Stimulated activated CD4-positive, alpha-beta T cell treated with anti-CD3 and anti-CD28 coated beads, Interleukin-15, amount 100 ng/mL, for 48 hours (primary cell): ENCODE data around the gene SLC12A9.
"Not testable (repeated sequence)": the region's sequence is repeated elsewhere in the genome, so short reads cannot be mapped to it uniquely, and the experiment has no call there.

Source experiments
- DNase-seq, 2 donors: peaks; one replicate each; pipeline ENCODE4 v3.0.0-alpha.2; 2020; ENCODE audit warnings: low read depth in 2 of 2

Gene SLC12A9

DNA sequence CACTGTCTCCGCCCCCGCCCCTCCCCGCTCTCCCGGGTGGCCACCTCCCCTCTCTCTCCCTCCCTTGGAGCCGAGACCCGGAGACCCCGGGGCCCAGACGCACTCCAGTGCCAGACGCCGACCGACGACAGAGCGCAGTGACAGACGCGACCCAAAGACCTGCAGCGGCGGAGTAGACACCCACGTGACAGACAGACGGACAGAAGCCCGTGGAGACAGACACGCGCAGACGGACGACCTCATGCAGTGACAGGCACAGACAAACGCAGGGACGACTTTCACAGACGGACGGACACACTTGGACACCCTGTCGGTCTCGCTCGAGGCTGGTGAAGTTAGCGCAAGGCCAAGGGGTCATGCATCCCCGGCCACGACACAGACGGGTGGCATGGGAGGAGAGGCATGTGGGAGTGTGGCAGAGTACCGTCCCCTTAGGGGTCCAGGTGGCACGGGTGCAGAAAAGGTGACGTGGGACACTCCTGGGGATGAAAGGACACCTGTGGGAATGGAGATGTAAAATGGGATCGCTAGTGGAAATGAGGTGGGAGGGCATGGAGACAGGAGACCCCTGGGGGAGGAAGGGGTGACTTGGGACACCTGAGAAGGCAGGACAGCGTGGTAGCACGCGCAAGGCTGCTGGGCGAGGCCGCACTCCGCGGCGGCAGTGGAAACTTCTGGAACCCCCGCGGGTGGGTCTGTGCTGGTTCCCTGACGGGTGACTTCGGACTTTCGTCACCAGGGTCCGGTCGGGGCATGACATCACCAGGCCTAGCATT lies 43.6 kb downstream of the SLC12A9 start:
- no peak for DNase-seq

- DNase-seq = no peak
These were observed 44.5 kb downstream of the SLC12A9 start for GRCh38 chr7:100896732-100897608.

DNA sequence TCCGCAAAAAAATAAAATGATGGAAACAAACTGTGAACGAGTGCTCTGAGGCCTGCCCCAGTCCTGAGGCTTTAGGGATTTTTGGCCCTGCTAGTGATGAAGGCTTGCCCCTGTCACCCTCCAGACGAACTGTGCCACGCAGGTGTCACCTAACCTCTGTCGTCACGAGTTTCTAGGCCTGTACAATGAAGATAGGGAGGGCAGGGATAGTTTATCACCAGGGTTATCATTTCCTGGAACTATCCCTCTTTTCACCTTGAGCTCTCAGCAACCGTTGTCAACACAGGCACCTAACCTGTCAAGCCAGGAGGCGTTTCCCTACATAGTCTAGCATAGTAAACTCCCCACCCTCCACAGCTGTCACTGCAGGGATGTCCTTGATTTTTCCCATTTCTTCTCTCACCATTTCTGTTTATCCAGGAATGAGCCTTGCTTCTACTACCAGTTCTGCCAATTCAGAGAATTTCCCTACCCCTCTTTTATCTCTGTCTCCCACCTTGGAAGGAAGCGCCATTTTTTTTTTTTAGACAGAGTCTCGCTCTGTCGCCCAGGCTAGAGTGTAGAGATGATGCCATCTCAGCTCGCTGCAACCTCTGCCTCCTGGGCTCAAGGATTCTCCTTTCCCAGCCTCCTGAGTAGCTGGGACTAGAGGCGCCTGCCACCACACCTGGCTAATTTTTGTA lies 45.4 kb downstream of the SLC12A9 start:
- DNase-seq = no peak

- no peak for DNase-seq
These were observed 46.9 kb downstream of the SLC12A9 start for GRCh38 chr7:100899432-100899831.

DNA sequence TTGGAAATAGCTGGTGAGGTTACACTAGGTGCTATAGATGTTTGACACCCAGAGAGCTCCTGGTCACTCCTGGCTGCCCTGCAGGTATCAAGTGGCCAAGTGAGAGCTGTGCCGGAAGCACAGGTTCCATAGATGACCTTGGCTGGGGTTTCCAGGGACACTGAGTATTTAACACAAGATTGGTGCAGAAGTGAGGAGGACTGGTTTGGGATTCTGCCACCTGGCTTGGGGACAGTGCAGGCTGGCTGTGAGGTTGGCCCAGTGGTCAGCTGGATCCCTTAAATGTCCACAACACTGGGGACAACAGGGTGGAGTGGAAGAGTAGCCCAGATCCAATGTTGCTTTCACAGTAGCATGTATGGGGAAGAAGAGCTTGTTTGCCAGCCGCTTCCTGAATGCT lies 48.5 kb downstream of the SLC12A9 start:
- DNase-seq = no peak

DNA sequence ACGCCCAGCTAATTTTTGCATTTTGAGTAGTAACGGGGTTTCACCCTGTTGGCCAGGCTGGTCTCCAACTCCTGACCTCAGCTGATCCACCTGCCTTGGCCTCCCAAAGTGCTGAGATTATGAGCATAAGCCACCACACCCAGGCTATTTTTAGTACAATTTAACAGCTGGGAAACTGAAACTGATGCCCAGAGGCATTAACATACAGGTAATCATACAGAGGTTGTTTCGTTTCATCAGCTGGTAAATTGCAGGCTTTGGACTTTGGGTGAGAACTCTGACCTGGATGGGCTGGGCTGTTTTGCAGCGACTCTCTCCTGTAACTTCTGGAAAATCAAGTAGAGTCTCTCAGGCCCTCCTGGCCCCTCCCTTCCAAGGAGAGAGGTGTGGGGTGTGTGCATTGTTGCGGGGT lies 49.4 kb downstream of the SLC12A9 start:
- no peak for DNase-seq

DNA sequence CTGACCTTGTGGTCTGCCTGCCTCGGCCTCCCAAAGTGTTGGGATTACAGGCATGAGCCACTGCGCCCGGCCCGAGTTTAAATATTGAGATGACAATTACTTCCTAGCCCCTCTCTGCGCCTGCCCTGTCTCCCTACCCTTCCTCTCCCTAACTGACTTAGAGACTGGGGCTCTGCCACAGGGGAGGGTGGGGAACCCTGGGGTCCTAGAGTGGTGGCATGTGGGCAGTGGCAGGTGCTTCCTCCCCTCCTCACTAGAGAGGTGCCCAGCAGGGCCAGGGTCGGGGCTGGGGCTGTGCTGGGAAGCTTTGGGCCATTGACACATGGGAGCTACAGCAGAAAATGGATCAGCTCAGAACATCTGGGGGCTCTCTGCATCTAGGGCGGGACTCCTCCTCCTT lies 50.1 kb downstream of the SLC12A9 start:
- no peak for DNase-seq

- DNase-seq = no peak
These were observed 56.0 kb downstream of the SLC12A9 start for GRCh38 chr7:100908512-100908911.

- not testable (repeated sequence) for DNase-seq
These were observed 57.9 kb downstream of the SLC12A9 start for GRCh38 chr7:100910443-100910842.

- no peak for DNase-seq
These were observed 59.0 kb downstream of the SLC12A9 start for GRCh38 chr7:100911484-100911883.

- DNase-seq = no peak
These were observed 61.8 kb downstream of the SLC12A9 start for GRCh38 chr7:100914208-100914878.

DNA sequence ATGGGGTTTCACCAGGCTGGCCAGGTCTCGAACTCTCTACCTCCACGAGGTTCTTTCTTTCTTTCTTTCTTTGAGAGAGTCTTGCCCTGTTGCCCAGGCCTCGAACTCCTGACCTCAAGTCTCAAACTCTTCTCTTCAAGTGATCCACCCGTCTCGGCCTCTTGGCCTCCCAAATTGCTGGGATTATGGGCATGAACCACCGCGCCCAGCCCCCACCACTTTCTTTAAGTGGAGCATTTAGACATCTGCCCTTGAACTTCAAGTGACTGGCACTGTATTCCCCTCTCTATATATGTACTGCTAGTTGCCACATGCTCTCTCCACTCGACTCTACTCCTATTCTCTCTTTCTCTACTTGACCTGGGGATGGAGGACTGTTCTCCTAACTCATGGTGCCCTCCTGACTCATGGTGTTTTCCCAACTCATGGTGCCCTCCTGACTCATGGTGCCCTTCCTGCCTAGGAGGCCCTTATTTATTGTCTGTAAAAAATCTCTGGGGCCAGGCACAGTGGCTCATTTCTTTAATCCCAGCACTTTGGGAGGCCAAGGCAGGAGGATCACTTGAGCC lies 62.5 kb downstream of the SLC12A9 start:
- DNase-seq = no peak
